Measurements from ENCODE around the gene OR6S1.
"Not testable (repeated sequence)": the region's sequence is repeated elsewhere in the genome, so short reads cannot be mapped to it uniquely, and the experiment has no call there.

OR6S1 gene

DNA sequence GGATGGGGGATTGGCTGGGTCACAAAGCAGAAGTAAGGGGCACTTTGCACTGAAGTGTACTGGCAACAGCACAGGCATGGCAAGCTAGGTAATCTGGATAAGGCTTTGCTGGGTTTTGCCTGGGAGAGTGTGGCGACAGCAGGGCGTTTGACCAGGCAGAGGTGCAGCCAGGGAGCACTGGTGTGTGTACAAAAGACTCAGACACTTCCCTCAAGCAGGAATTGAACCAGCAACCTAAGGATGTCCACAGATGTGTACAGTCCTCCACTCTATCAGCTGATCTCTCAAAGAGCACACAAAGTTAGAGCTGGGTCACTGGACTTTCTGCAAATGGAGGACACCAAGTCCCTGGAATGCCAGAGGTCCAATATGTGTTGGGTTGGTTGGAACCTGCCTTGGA is 27.5 kb upstream of the OR6S1 start:
- no peak for DNase-seq (ENCODE audit: low spot score)

- DNase-seq (ENCODE audit: low spot score): no peak
Observed at GRCh38 chr14:20667957-20668356, 26.5 kb upstream of the OR6S1 start.

- DNase-seq (ENCODE audit: low spot score): not testable (repeated sequence)
Observed at GRCh38 chr14:20666400-20666961, 25.0 kb upstream of the OR6S1 start.

- DNase-seq (ENCODE audit: low spot score): peak; percentile 58
Observed at GRCh38 chr14:20662968-20663732, 21.7 kb upstream of the OR6S1 start.

- no peak for DNase-seq (ENCODE audit: low spot score)
Observed at GRCh38 chr14:20661197-20661596, 19.7 kb upstream of the OR6S1 start.

- no peak for DNase-seq (ENCODE audit: low spot score)
Observed at GRCh38 chr14:20659813-20660395, 18.4 kb upstream of the OR6S1 start.

DNA sequence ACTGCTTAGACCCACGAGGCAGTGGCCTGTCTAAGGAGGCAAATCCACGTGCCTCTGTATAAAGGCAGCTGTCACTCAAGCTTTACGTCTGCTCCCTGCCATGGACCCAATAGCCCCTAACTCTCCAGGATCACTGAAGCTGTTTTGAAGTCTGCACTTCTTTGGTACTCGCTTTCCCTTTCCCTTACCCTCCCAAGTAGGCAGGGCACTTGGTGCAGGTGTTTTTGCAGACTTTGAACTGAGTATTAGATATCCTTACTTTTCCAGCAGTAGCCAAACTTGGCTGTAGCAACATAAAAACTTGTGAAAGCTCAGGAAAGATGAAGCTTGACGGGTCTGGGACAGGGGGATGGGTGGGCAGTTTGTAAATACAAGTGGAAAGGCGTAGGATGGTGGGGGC is 17.8 kb upstream of the OR6S1 start:
- DNase-seq (ENCODE audit: low spot score): no peak

DNA sequence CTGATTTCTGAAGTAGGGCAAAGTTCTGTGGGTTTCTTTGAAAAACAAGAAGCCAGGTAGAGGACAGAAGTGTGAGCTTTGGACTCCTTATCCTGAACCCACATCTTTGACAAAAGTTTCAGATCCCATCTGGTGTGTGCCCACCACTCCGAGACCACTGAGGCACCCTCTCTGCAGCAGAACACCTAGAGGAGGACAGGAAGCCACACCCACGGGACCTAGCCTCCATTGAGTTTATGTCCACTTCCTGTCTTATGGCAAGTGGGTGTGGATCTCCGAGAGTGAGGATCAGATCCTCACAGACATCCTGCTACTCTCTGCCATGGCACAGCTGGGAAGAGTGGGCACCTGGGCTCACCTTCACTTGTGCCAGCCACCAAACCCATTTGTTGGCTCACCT is 16.8 kb upstream of the OR6S1 start:
- DNase-seq (ENCODE audit: low spot score): no peak

GRCh38 chr14:20657216-20658211 is 16.0 kb upstream of the OR6S1 start:
- peak; percentile 36 for DNase-seq (ENCODE audit: low spot score)

- no peak for DNase-seq (ENCODE audit: low spot score)
Observed at GRCh38 chr14:20656274-20656673, 14.8 kb upstream of the OR6S1 start.

GRCh38 chr14:20655851-20656250 is 14.4 kb upstream of the OR6S1 start:
- DNase-seq (ENCODE audit: low spot score): no peak

- DNase-seq (ENCODE audit: low spot score): peak; percentile 19
Observed at GRCh38 chr14:20652996-20653975, 11.8 kb upstream of the OR6S1 start.

GRCh38 chr14:20645481-20645880 is 4.0 kb upstream of the OR6S1 start:
- DNase-seq (ENCODE audit: low spot score): no peak

DNA sequence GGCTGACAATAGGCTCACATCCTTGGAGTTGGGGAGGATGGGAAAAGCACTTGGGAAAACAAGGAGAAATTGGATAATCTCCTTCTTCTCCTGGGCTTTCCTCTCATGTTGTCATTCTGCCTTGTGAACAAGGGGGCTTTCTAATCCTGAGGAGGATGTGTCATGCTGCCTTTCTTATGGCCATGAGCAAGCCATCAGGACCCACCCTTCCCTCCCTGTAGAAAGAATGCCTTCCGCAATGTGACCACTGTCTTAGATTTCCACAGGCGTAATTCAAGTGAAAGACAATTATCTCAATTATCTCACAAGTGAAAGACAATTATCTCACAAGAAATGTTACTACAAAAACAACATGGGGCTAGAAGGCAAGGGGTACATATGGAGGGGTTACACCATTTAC is 3.0 kb upstream of the OR6S1 start:
- DNase-seq (ENCODE audit: low spot score): no peak

DNA sequence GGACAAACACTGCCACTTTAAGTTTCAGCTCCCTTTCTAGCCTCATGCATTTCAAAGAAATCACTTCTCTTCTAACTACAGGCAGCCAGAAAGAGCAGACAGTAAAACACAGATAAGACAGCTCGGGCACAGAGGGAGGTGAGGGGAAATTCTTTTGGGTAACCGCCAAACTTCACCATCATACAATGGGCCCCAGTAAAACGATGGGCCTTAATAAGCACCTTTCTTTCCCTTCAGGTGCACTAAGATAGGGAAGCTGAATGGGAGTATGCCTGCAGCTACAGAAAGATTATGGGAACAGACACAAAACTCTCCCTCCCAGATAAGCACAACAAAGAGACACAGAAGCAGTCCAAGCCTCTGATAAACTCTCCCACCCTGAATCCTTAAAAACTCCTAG is 1.3 kb upstream of the OR6S1 start:
- DNase-seq (ENCODE audit: low spot score): not testable (repeated sequence)

DNA sequence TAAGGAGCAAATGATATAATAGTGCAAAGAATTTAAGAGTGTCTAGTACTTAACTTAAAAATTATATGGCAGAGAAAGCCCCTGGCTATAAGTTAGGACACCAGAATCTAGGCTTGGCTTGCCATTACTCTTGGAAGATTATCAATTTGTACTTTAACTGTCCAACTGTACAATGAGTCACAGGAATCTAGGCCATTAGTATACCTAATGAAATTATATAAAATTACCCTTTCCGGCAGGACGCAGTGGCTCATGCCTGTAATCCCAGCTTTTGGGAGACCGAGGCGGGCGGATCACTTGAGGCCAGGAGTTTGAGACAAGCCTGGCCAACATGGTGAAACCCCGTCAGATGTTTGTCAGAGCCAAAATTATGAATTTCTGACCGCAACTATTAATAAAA is 691 bp upstream of the OR6S1 start:
- DNase-seq (ENCODE audit: low spot score): no peak

- peak; percentile 68 for DNase-seq (ENCODE audit: low spot score)
Observed at GRCh38 chr14:20632831-20633691, 8.4 kb downstream of the OR6S1 start.

GRCh38 chr14:20632448-20632830 is 9.1 kb downstream of the OR6S1 start:
- no peak for DNase-seq (ENCODE audit: low spot score)

DNA sequence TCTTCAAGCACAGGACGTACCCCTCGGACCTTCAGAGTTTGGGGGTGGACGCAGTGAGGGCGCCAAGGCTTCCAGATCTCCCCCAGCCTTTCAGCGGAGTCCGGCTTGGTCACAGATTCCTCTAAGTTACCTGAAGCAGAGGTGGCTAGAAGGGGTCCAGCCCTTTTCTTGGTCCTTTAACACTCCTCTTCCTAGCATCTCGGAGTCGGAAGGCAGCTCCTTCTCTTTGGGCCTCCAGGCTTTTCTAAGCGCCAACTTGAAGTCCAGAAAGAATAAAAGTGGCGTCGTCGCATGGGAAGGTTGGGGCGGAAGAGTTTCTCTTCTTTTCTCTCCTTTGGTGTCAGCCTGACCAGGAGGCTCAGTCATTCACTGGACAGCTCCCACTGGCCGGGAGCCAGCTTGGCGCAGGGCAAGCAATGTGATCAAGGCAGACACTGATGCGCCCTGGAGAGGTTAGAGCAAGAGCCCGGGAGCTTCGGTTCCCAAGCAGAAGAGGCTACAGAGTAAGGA is 9.6 kb downstream of the OR6S1 start:
- peak; percentile 48 for DNase-seq (ENCODE audit: low spot score)
